K562 (cell line): ENCODE data around the gene PLD6. TPM values are rescaled to one million over a fixed set of nuclear protein-coding genes. Genes with fewer than 3 reads are reported as not detected.
A peak's percentile ranks its signal among the peaks of the same experiment; 100 is the strongest.

Experiments used
- CBX5 ChIP-seq: IDR thresholded peaks from 2 replicates; pipeline ENCODE4 v1.6.1; 2014; ENCODE audit warnings: low read depth, borderline replicate concordance
- CREBBP ChIP-seq: IDR thresholded peaks from one replicate; pipeline ENCODE4 v1.6.1; 2012; ENCODE audit warnings: low read depth, mild to moderate bottlenecking, control low read depth, inconsistent platforms, low read length
- GATAD2B ChIP-seq: fragments of 450-650 bp; IDR thresholded peaks from 2 replicates; pipeline ENCODE4 v1.6.1; 2017; ENCODE audit warnings: mild to moderate bottlenecking, borderline replicate concordance
- MAFG ChIP-seq: fragments of 450-650 bp; conservative IDR thresholded peaks from 2 replicates; pipeline ENCODE4 v1.6.1; 2016; ENCODE audit warnings: missing genetic modification characterization, missing compliant biosample characterization
- NCOA1 ChIP-seq: fragments of 450-650 bp; IDR thresholded peaks from 2 replicates; pipeline ENCODE4 v1.6.1; 2016; ENCODE audit warnings: low read depth
- ZBTB11 ChIP-seq, 3 experiments: fragments of 200-800 bp in 1 of 3; fragments of 250-450 bp in 1 of 3; fragments of 450-650 bp in 1 of 3; sonication (Bioruptor Pico) in 1 of 3; sonication (Bioruptor generic) in 1 of 3; formaldehyde crosslinking in 1 of 3; IDR thresholded peaks; 2 replicates each; pipeline versions ENCODE4 v1.6.1 to v1.8.0; 2016 to 2022; ENCODE audit warnings: mild to moderate bottlenecking in 2 of 3, missing genetic modification characterization in 2 of 3, missing compliant biosample characterization in 1 of 3, moderate library complexity in 1 of 3
- ZBTB2 ChIP-seq: fragments of 450-650 bp; IDR thresholded peaks from 2 replicates; pipeline ENCODE4 v1.6.1; 2016; ENCODE audit warnings: antibody characterized with exemption
- ZNF518B ChIP-seq: fragments of 250-450 bp; sonication (Bioruptor Pico); IDR thresholded peaks from 2 replicates; pipeline ENCODE4 v1.5.0; 2021; ENCODE audit warnings: mild to moderate bottlenecking, moderate library complexity
- polyA plus RNA-seq, 8 experiments: library from polyadenylated mRNA; depleted of rRNA in 4 of 8; stranded (reverse) in 5 of 8; unstranded in 3 of 8; fragments of >200 nt; fragmentation: Nextera tagmentation in 2 of 8; fragmentation: Illumina TruSeq in 1 of 8; extraction: Ambion mirVana in 2 of 8; extraction: Trizol in 1 of 8; gene quantifications; 2 replicates each; pipeline versions ENCODE4 v1.2.1 to v1.2.3, GENCODE V29; 2011 to 2014; ENCODE audit warnings: inconsistent platforms in 1 of 8, missing spikeins in 1 of 8
- total RNA-seq, 7 experiments: library from RNA; depleted of rRNA in 6 of 7; stranded (reverse); fragments of >200 nt in 6 of 7; fragmentation: Illumina TruSeq in 2 of 7; extraction: Trizol in 2 of 7; gene quantifications; 2 replicates each; pipeline versions ENCODE4 v1.2.1 to v1.2.3, GENCODE V29; 2011 to 2021; ENCODE audit warnings: low replicate concordance in 1 of 7
- TF ChIP-seq, protein P1 (sequence below), 2 experiments: fragments of 450-650 bp; formaldehyde crosslinking in 1 of 2; IDR thresholded peaks; 2 replicates each; pipeline versions ENCODE4 v1.4.0 to v1.6.1; 2014 to 2020; ENCODE audit warnings: mild to moderate bottlenecking in 2 of 2, borderline replicate concordance in 1 of 2, low read depth in 1 of 2

PLD6 gene
- total and polyA plus RNA-seq, 9 of the 15 experiments (the other 6 are each of a cell fraction or from before 2014, with no cell fraction given) = 3.6 to 15.6 (median 10.0) TPM

- TF ChIP-seq, protein P1, sequence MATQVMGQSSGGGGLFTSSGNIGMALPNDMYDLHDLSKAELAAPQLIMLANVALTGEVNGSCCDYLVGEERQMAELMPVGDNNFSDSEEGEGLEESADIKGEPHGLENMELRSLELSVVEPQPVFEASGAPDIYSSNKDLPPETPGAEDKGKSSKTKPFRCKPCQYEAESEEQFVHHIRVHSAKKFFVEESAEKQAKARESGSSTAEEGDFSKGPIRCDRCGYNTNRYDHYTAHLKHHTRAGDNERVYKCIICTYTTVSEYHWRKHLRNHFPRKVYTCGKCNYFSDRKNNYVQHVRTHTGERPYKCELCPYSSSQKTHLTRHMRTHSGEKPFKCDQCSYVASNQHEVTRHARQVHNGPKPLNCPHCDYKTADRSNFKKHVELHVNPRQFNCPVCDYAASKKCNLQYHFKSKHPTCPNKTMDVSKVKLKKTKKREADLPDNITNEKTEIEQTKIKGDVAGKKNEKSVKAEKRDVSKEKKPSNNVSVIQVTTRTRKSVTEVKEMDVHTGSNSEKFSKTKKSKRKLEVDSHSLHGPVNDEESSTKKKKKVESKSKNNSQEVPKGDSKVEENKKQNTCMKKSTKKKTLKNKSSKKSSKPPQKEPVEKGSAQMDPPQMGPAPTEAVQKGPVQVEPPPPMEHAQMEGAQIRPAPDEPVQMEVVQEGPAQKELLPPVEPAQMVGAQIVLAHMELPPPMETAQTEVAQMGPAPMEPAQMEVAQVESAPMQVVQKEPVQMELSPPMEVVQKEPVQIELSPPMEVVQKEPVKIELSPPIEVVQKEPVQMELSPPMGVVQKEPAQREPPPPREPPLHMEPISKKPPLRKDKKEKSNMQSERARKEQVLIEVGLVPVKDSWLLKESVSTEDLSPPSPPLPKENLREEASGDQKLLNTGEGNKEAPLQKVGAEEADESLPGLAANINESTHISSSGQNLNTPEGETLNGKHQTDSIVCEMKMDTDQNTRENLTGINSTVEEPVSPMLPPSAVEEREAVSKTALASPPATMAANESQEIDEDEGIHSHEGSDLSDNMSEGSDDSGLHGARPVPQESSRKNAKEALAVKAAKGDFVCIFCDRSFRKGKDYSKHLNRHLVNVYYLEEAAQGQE (IDR thresholded peaks at IDR 0.05; ENCODE audit: borderline replicate concordance) = peak; percentile 76
- TF ChIP-seq, protein P1 (CRISPR knock-in tag; IDR thresholded peaks at IDR 0.05; ENCODE audit: low read depth) = no peak
- TF ChIP-seq ZNF518B (CRISPR knock-in tag) (no peak), MAFG (tag) (no peak), CREBBP (no peak), ZBTB11 (CRISPR knock-in tag; IDR thresholded peaks at IDR 0.05) (no peak), GATAD2B (peak; percentile 44; the same call in 1 of the 2 replicates), CBX5 (no peak), NCOA1 (no peak), ZBTB2 (no peak; the same call in 1 of the 2 replicates)
Measured at GRCh38 chr17:17237026-17237799, 31.1 kb upstream of the PLD6 start, which contains the start of gene FLCN (continued).
